Endothelial cell of umbilical vein (primary cell): ENCODE measurements around the gene RIPOR3. TPM values are rescaled to one million over a fixed set of nuclear protein-coding genes. Genes with fewer than 3 reads are reported as not detected.
"Not testable (repeated sequence)": the region's sequence is repeated elsewhere in the genome, so short reads cannot be mapped to it uniquely, and the experiment has no call there.

ENCODE experiments used
- BruUV-seq: library from RNA; stranded (reverse); fragments of 400-500 nt; replicated peaks from 2 replicates; lab custom pipeline; 2021; lab: Mats Ljungman, UMichigan
- CTCF ChIA-PET: fragments of 300-600, 350-600 bp; sonication (Branson Sonifier 250); formaldehyde crosslinking; loops from one replicate; lab custom pipeline; 2021; ENCODE audit warnings: antibody characterized with exemption, inconsistent platforms; lab: Charles Lee
- POLR2A ChIA-PET: fragments of 300-600, 350-600 bp; sonication (Branson Sonifier 250); formaldehyde crosslinking; loops from one replicate; lab custom pipeline; 2021; ENCODE audit warnings: antibody characterized with exemption, inconsistent platforms; lab: Charles Lee
- DNase-seq: peaks from one replicate; pipeline ENCODE4 v3.0.0-alpha.2; 2011; ENCODE audit warnings: low read depth, low spot score
- FAIRE-seq: peaks from 2 replicates; lab custom pipeline; 2011; peaks lifted over from hg19 to GRCh38; lab: Jason Lieb, UNC
- H2AFZ ChIP-seq: 2 replicates; pipeline ENCODE4 v1.6.0; 2012; ENCODE audit warnings: low read depth, low read length, control low read depth, inconsistent platforms
- H3K27ac ChIP-seq: 2 replicates; pipeline ENCODE4 v1.5.1; 2011; ENCODE audit warnings: low read depth, mild to moderate bottlenecking, control low read depth, low read length, moderate library complexity; ENCODE audit not compliant: insufficient read depth
- H3K27me3 ChIP-seq, 2 experiments: 2 replicates each; pipeline versions ENCODE4 v1.6.0 to v1.6.1; 2011; ENCODE audit warnings: low read length in 2 of 2, mixed read lengths in 1 of 2; ENCODE audit not compliant: control insufficient read depth in 2 of 2, insufficient read depth in 2 of 2
- H3K36me3 ChIP-seq, 2 experiments: 2 replicates in 1 of 2; 3 replicates in 1 of 2; pipeline ENCODE4 v1.5.1; 2011; ENCODE audit warnings: low read length in 2 of 2, mild to moderate bottlenecking in 1 of 2, moderate library complexity in 1 of 2; ENCODE audit not compliant: control insufficient read depth in 2 of 2, insufficient read depth in 2 of 2; ENCODE audit errors: extremely low read depth in 1 of 2
- H3K4me1 ChIP-seq: 3 replicates; pipeline ENCODE4 v1.5.1; 2011; ENCODE audit warnings: mild to moderate bottlenecking, low read length; ENCODE audit not compliant: control insufficient read depth, insufficient read depth; ENCODE audit errors: extremely low read depth
- H3K4me2 ChIP-seq: 2 replicates; pipeline ENCODE4 v1.6.1; 2011; ENCODE audit warnings: low read length, control low read depth, mixed read lengths; ENCODE audit not compliant: insufficient read depth
- H3K4me3 ChIP-seq, 3 experiments: fragments of 200-600 bp in 1 of 3; sonication (generic), shearing (Covaris generic) in 1 of 3; replicated peaks in 1 of 3; 2 replicates each; pipeline ENCODE4 v1.5.1; 2011 to 2016; ENCODE audit warnings: control low read depth in 3 of 3, low read length in 3 of 3, mild to moderate bottlenecking in 2 of 3, inconsistent platforms in 1 of 3, low read depth in 1 of 3, moderate library complexity in 1 of 3; ENCODE audit not compliant: insufficient read depth in 1 of 3
- H3K79me2 ChIP-seq: 2 replicates; pipeline ENCODE4 v1.6.0; 2012; ENCODE audit warnings: low read length, inconsistent platforms; ENCODE audit not compliant: control insufficient read depth, insufficient read depth
- H3K9ac ChIP-seq: replicated peaks from 2 replicates; pipeline ENCODE3; 2011; ENCODE audit warnings: low read length, control low read depth; ENCODE audit not compliant: insufficient read depth; ENCODE audit errors: extremely low read depth
- H3K9me1 ChIP-seq: replicated peaks from 3 replicates; pipeline ENCODE4 v1.6.0; 2011; ENCODE audit warnings: mild to moderate bottlenecking, low read length; ENCODE audit not compliant: control insufficient read depth, insufficient read depth; ENCODE audit errors: extremely low read depth
- H3K9me3 ChIP-seq: replicated peaks from 2 replicates; pipeline ENCODE4 v1.5.1; 2012; ENCODE audit warnings: low read length, inconsistent platforms; ENCODE audit not compliant: control insufficient read depth, insufficient read depth
- H4K20me1 ChIP-seq: replicated peaks from 2 replicates; pipeline ENCODE3; 2011; ENCODE audit warnings: mild to moderate bottlenecking, low read length; ENCODE audit not compliant: control insufficient read depth, insufficient read depth; ENCODE audit errors: extremely low read depth
- dilution Hi-C: fragments of 300-500 bp; cut with MboI; formaldehyde crosslinking; loops from one replicate; pipeline ENCODE4 v1.15.0; 2019; ENCODE audit warnings: low sequenced_read_pairs; ENCODE audit not compliant: extremely low pct_ligation_motif_present
- intact Hi-C: fragments of 100-400 bp; cut with micrococcal nuclease; formaldehyde crosslinking; loops from one replicate; pipeline ENCODE4 v1.10.0; 2022
- polyA plus RNA-seq, 4 experiments: library from polyadenylated mRNA; depleted of rRNA in 3 of 4; stranded (reverse) in 3 of 4; unstranded in 1 of 4; fragments of >200 nt; gene quantifications; 2 replicates each; pipeline versions ENCODE4 v1.2.1 to v1.2.3, GENCODE V29; 2011 to 2012; ENCODE audit warnings: missing spikeins in 1 of 4
- total RNA-seq: library from RNA; stranded (reverse); gene quantifications from 2 replicates; pipeline ENCODE4 v1.2.3, GENCODE V29; 2021

RIPOR3 gene
- total and polyA plus RNA-seq, 2 donors (not counting 3 experiments of a cell fraction or from before 2014, with no cell fraction given): not detected

- H3K4me2 ChIP-seq, H3K27me3 ChIP-seq, H2AFZ ChIP-seq, H3K9me1 ChIP-seq, FAIRE-seq, H3K36me3 ChIP-seq, dilution Hi-C loops, BruUV-seq, H3K4me1 ChIP-seq, H3K27ac ChIP-seq, H3K79me2 ChIP-seq, H3K4me3 ChIP-seq, H3K9me3 ChIP-seq, H3K9ac ChIP-seq, POLR2A ChIA-PET, intact Hi-C loops, H4K20me1 ChIP-seq, DNase-seq: not testable (repeated sequence)
- CTCF ChIA-PET: interaction anchor here (1.0 to 1.6 kb wide), 4 partner anchors 9 to 127 kb away, joined by 3 to 8 read pairs (median 4); no protein-coding TSS in a partner anchor
Observed at GRCh38 chr20:50639971-50640711, 51.2 kb downstream of the RIPOR3 start.

- intact Hi-C loops, FAIRE-seq, H2AFZ ChIP-seq, H3K9me1 ChIP-seq, H3K27me3 ChIP-seq, H3K36me3 ChIP-seq, BruUV-seq, H3K4me3 ChIP-seq, H3K9ac ChIP-seq, POLR2A ChIA-PET, H3K27ac ChIP-seq, H3K9me3 ChIP-seq, H4K20me1 ChIP-seq, DNase-seq, H3K79me2 ChIP-seq, H3K4me1 ChIP-seq, H3K4me2 ChIP-seq, dilution Hi-C loops: not testable (repeated sequence)
- CTCF ChIA-PET: interaction anchor here (4.3 kb wide), 1 partner anchor 12 kb away, joined by 17 read pairs; no protein-coding TSS in a partner anchor
Observed at GRCh38 chr20:50638015-50638847, 53.1 kb downstream of the RIPOR3 start.
